ENCODE measurements around the gene PTPN1.
"Not testable (repeated sequence)": the region's sequence is repeated elsewhere in the genome, so short reads cannot be mapped to it uniquely, and the experiment has no call there.

GRCh38 chr20:50507745-50508144, 2.4 kb upstream of the PTPN1 start:
- TF ChIP-seq CTCF (IDR thresholded peaks at IDR 0.05 in 2 of 3, conservative IDR thresholded peaks at IDR 0.05 in 1 of 3; ENCODE audit: control insufficient read depth in 2 of 3, extremely low read depth in 1 of 3, insufficient read depth in 1 of 3, low read depth in 3 of 3, low read length in 3 of 3); SMAD5 (IDR thresholded peaks at IDR 0.05; ENCODE audit: low read depth); SPI1 (IDR thresholded peaks at IDR 0.05; ENCODE audit: borderline replicate concordance, insufficient read depth, low read depth, low read length): not testable (repeated sequence)

All from GM12878 (cell line).